GM19351 (cell line): ENCODE data around the gene GNAI1.

Experiments used
- ATAC-seq: cut with Tn5 transposase; IDR thresholded peaks from one replicate; pipeline ENCODE4 v1.9.1; 2021; ENCODE audit warnings: mild to moderate bottlenecking, moderate library complexity; ENCODE audit not compliant: unreplicated experiment

Gene GNAI1

GRCh38 chr7:80204919-80205318 lies 70.3 kb downstream of the GNAI1 start:
- ATAC-seq = no peak

- peak; percentile 83 for ATAC-seq
Measured at GRCh38 chr7:80206763-80207162, 72.1 kb downstream of the GNAI1 start.

GRCh38 chr7:80207501-80207900 lies 72.9 kb downstream of the GNAI1 start:
- no peak for ATAC-seq

- no peak for ATAC-seq
Measured at GRCh38 chr7:80208700-80209099, 74.1 kb downstream of the GNAI1 start.

GRCh38 chr7:80210400-80210799 lies 75.8 kb downstream of the GNAI1 start:
- ATAC-seq = no peak

GRCh38 chr7:80213814-80214213 lies 79.2 kb downstream of the GNAI1 start:
- no peak for ATAC-seq

GRCh38 chr7:80215734-80216133 lies 81.1 kb downstream of the GNAI1 start:
- ATAC-seq = no peak

GRCh38 chr7:80216996-80217842 lies 82.6 kb downstream of the GNAI1 start:
- no peak for ATAC-seq

GRCh38 chr7:80218723-80219122 lies 84.1 kb downstream of the GNAI1 start:
- no peak for ATAC-seq

- no peak for ATAC-seq
Measured at GRCh38 chr7:80220022-80220634, 85.5 kb downstream of the GNAI1 start.

GRCh38 chr7:80224415-80224814 lies 89.8 kb downstream of the GNAI1 start:
- no peak for ATAC-seq

GRCh38 chr7:80225361-80225760 lies 90.7 kb downstream of the GNAI1 start:
- no peak for ATAC-seq

GRCh38 chr7:80226629-80227028 lies 92.0 kb downstream of the GNAI1 start:
- no peak for ATAC-seq

- ATAC-seq = no peak
Measured at GRCh38 chr7:80230327-80230726, 95.7 kb downstream of the GNAI1 start.

- no peak for ATAC-seq
Measured at GRCh38 chr7:80231707-80232106, 97.1 kb downstream of the GNAI1 start.

GRCh38 chr7:80232979-80233724 lies 98.5 kb downstream of the GNAI1 start:
- ATAC-seq = no peak

- ATAC-seq = no peak
Measured at GRCh38 chr7:80235334-80235733, 100.7 kb downstream of the GNAI1 start.

- no peak for ATAC-seq
Measured at GRCh38 chr7:80236681-80237080, 102.0 kb downstream of the GNAI1 start.

GRCh38 chr7:80240265-80241025 lies 105.8 kb downstream of the GNAI1 start:
- ATAC-seq = no peak

- no peak for ATAC-seq
Measured at GRCh38 chr7:80241671-80242070, 107.0 kb downstream of the GNAI1 start.

GRCh38 chr7:80243425-80243824 lies 108.8 kb downstream of the GNAI1 start:
- no peak for ATAC-seq
